AG10803 (cell line): Measurements from ENCODE around the gene ROBO1.
"Not testable (repeated sequence)": the region's sequence is repeated elsewhere in the genome, so short reads cannot be mapped to it uniquely, and the experiment has no call there.

ENCODE experiments used
- DNase-seq: peaks from one replicate; pipeline ENCODE4 v3.0.0; 2010; ENCODE audit warnings: low read depth
- H3K4me3 ChIP-seq: 2 replicates; pipeline ENCODE4 v1.5.1; 2011; ENCODE audit warnings: mild to moderate bottlenecking, low read length, control low read depth
- CTCF ChIP-seq: conservative IDR thresholded peaks from 2 replicates; pipeline ENCODE4 v1.5.1; 2011; ENCODE audit warnings: mild to moderate bottlenecking, low read length, control low read depth, inconsistent platforms

Gene ROBO1

GRCh38 chr3:79314962-79315361 lies 452.8 kb downstream of the ROBO1 start:
- TF ChIP-seq CTCF = no peak
- H3K4me3 ChIP-seq = no peak overlapping the region

GRCh38 chr3:79314544-79314943 lies 453.3 kb downstream of the ROBO1 start:
- no peak for DNase-seq
- TF ChIP-seq CTCF = no peak

More at GRCh38 chr3:79314962-79315361, 452.8 kb downstream of the ROBO1 start:
- DNase-seq = no peak

GRCh38 chr3:79310016-79310415 lies 457.8 kb downstream of the ROBO1 start:
- no peak for TF ChIP-seq CTCF
- DNase-seq = no peak
- H3K4me3 ChIP-seq = no peak overlapping the region

More at GRCh38 chr3:79314544-79314943, 453.3 kb downstream of the ROBO1 start:
- no peak overlapping the region for H3K4me3 ChIP-seq

- no peak for TF ChIP-seq CTCF
- no peak for DNase-seq
- no peak overlapping the region for H3K4me3 ChIP-seq
Measured at GRCh38 chr3:79306934-79307570, 460.7 kb downstream of the ROBO1 start.

- not testable (repeated sequence) for H3K4me3 ChIP-seq
Measured at GRCh38 chr3:79299949-79300635, 467.7 kb downstream of the ROBO1 start.

GRCh38 chr3:79297245-79297960 lies 470.4 kb downstream of the ROBO1 start:
- no peak overlapping the region for H3K4me3 ChIP-seq
- TF ChIP-seq CTCF = no peak
- DNase-seq = peak; percentile 90

More at GRCh38 chr3:79299949-79300635, 467.7 kb downstream of the ROBO1 start:
- not testable (repeated sequence) for DNase-seq

- TF ChIP-seq CTCF = no peak
- H3K4me3 ChIP-seq = no peak overlapping the region
- DNase-seq = no peak
Measured at GRCh38 chr3:79286882-79287281, 480.9 kb downstream of the ROBO1 start.
